ENCODE results near the gene UGT1A6. TPM values are rescaled to one million over a fixed set of nuclear protein-coding genes. Genes with fewer than 3 reads are reported as not detected.
A peak's percentile ranks its signal among the peaks of the same experiment; 100 is the strongest.

Gene UGT1A6
- total and polyA plus RNA-seq, 2 donors from 2014 or later: 43.7 to 110 TPM

GRCh38 chr2:233810385-233810784 lies 117.7 kb downstream of the UGT1A6 start:
- DNase-seq (peak in 1 of 5 donors; percentile 2), FAIRE-seq (no peak)
- no peaks in the 10 kb centered on the region for H3K36me3 ChIP-seq (ENCODE audit: control insufficient read depth in 2 of 3, insufficient read depth in 3 of 3, low read length in 3 of 3)
- intact Hi-C loops (cut with DNase I): no loop called here
- no peak overlapping the region for H3K9ac ChIP-seq (ENCODE audit: low read length in 3 of 3)
- no peak overlapping the region for H3K27ac ChIP-seq (ENCODE audit: low read depth in 2 of 2, low read length in 2 of 2)
- no peak overlapping the region for H3K4me3 ChIP-seq (ENCODE audit: low read length in 3 of 3)
- H3K27me3 ChIP-seq (ENCODE audit: control insufficient read depth, insufficient read depth, low read length): no peaks in the 10 kb centered on the region
- no peaks in the 10 kb centered on the region for H3K4me1 ChIP-seq (ENCODE audit: control insufficient read depth in 2 of 3, insufficient read depth in 2 of 3, low read depth in 1 of 3, low read length in 3 of 3)
- H3K9me3 ChIP-seq (ENCODE audit: control insufficient read depth in 2 of 3, insufficient read depth in 1 of 3, low read length in 3 of 3): no peaks in the 10 kb centered on the region
- no peak for TF ChIP-seq CTCF (IDR thresholded peaks at IDR 0.05; ENCODE audit: borderline replicate concordance, extremely low read depth, insufficient read depth)

GRCh38 chr2:233811087-233811486 lies 118.4 kb downstream of the UGT1A6 start:
- H3K9me3 ChIP-seq (ENCODE audit: control insufficient read depth in 2 of 3, insufficient read depth in 1 of 3, low read length in 3 of 3): no peaks in the 10 kb centered on the region
- no peak overlapping the region for H3K27ac ChIP-seq (ENCODE audit: low read depth in 2 of 2, low read length in 2 of 2)
- H3K36me3 ChIP-seq (ENCODE audit: control insufficient read depth in 2 of 3, insufficient read depth in 3 of 3, low read length in 3 of 3): no peaks in the 10 kb centered on the region
- intact Hi-C loops (cut with DNase I): no loop called here
- no peaks in the 10 kb centered on the region for H3K4me1 ChIP-seq (ENCODE audit: control insufficient read depth in 2 of 3, insufficient read depth in 2 of 3, low read depth in 1 of 3, low read length in 3 of 3)
- no peak for TF ChIP-seq CTCF (IDR thresholded peaks at IDR 0.05; ENCODE audit: borderline replicate concordance, extremely low read depth, insufficient read depth)
- no peak overlapping the region for H3K9ac ChIP-seq (ENCODE audit: low read length in 3 of 3)
- no peaks in the 10 kb centered on the region for H3K27me3 ChIP-seq (ENCODE audit: control insufficient read depth, insufficient read depth, low read length)
- peak in 1 of 5 donors; percentile 1 for DNase-seq
- no peak overlapping the region for H3K4me3 ChIP-seq (ENCODE audit: low read length in 3 of 3)
- no peak for FAIRE-seq

- Histone ChIP-seq H3K36me3 (ENCODE audit: control insufficient read depth in 2 of 3, insufficient read depth in 3 of 3, low read length in 3 of 3) (no peaks in the 10 kb centered on the region), H3K27ac (ENCODE audit: low read depth in 2 of 2, low read length in 2 of 2) (no peak overlapping the region), H3K4me3 (ENCODE audit: low read length in 3 of 3) (no peak overlapping the region), H3K9me3 (ENCODE audit: control insufficient read depth in 2 of 3, insufficient read depth in 1 of 3, low read length in 3 of 3) (no peaks in the 10 kb centered on the region), H3K9ac (ENCODE audit: low read length in 3 of 3) (no peak overlapping the region), H3K27me3 (ENCODE audit: control insufficient read depth, insufficient read depth, low read length) (no peaks in the 10 kb centered on the region), H3K4me1 (ENCODE audit: control insufficient read depth in 2 of 3, insufficient read depth in 2 of 3, low read depth in 1 of 3, low read length in 3 of 3) (no peaks in the 10 kb centered on the region)
- DNase-seq (peak in 2 of 5 donors; percentile 15 to 40), FAIRE-seq (no peak)
- TF ChIP-seq CTCF (IDR thresholded peaks at IDR 0.05; ENCODE audit: borderline replicate concordance, extremely low read depth, insufficient read depth): no peak
- intact Hi-C loops (cut with DNase I): no loop called here
These were observed 119.0 kb downstream of the UGT1A6 start for GRCh38 chr2:233811732-233812131.
